ENCODE measurements around the gene GLIPR1L1. TPM values are rescaled to one million over a fixed set of nuclear protein-coding genes. Genes with fewer than 3 reads are reported as not detected.

Gene GLIPR1L1
- total RNA-seq, 1 experiment from 2014 or later = not detected

GRCh38 chr12:75390899-75391538 is 56.5 kb downstream of the GLIPR1L1 start, which contains the start of gene GLIPR1L2 (continued):
- TF ChIP-seq REST (IDR thresholded peaks at IDR 0.05; ENCODE audit: low read depth) = no peak
- TF ChIP-seq ZBTB33 (IDR thresholded peaks at IDR 0.05; ENCODE audit: extremely low read depth, insufficient replicate concordance, low read length) = no peak
- no peak for TF ChIP-seq EGR1 (IDR thresholded peaks at IDR 0.05; ENCODE audit: low read depth)
- peak; percentile 50; the same call in 1 of the 2 replicates for TF ChIP-seq SP1 (IDR thresholded peaks at IDR 0.05; ENCODE audit: low read depth)

GRCh38 chr12:75404231-75404630 is 69.8 kb downstream of the GLIPR1L1 start:
- Histone ChIP-seq H3K9me2 (ENCODE audit: insufficient read depth) (no peaks in the 10 kb centered on the region), H3K4me3 (replicated peaks in 1 of 2; ENCODE audit: low read depth in 1 of 2, low read length in 2 of 2) (no peak overlapping the region), H3K79me2 (ENCODE audit: insufficient read depth, low read length) (no peaks in the 10 kb centered on the region), H4K20me1 (ENCODE audit: insufficient read depth) (no peaks in the 10 kb centered on the region), H3K27ac (ENCODE audit: low read depth, low read length) (no peak overlapping the region), H3K36me3 (ENCODE audit: control insufficient read depth in 1 of 2, insufficient read depth in 2 of 2, low read length in 2 of 2) (no peaks in the 10 kb centered on the region), H3K9ac (ENCODE audit: low read length) (no peak overlapping the region), H3K4me1 (ENCODE audit: control insufficient read depth in 1 of 2, insufficient read depth in 2 of 2, low read length in 2 of 2) (no peaks in the 10 kb centered on the region), H3K9me3 (ENCODE audit: control insufficient read depth in 1 of 2, insufficient read depth in 1 of 2, low read depth in 1 of 2, low read length in 2 of 2) (no peaks in the 10 kb centered on the region), H3K27me3 (ENCODE audit: insufficient read depth, low read length) (no peaks in the 10 kb centered on the region), H2AFZ (ENCODE audit: low read depth, low read length, poor library complexity, severe bottlenecking) (no peak overlapping the region), H3K4me2 (ENCODE audit: low read length) (no peak overlapping the region)
- TF ChIP-seq CTCF (IDR thresholded peaks at IDR 0.05 in 2 of 3, conservative IDR thresholded peaks at IDR 0.05 in 1 of 3; ENCODE audit: borderline replicate concordance in 1 of 3, insufficient read depth in 1 of 3, low read depth in 2 of 3, low read length in 2 of 3) (no peak), EGR1 (IDR thresholded peaks at IDR 0.05; ENCODE audit: low read depth) (no peak), CEBPB (IDR thresholded peaks at IDR 0.05; ENCODE audit: low read depth) (no peak), REST (IDR thresholded peaks at IDR 0.05; ENCODE audit: low read depth) (no peak), MAX (IDR thresholded peaks at IDR 0.05) (no peak), EZH2 (IDR thresholded peaks at IDR 0.05) (no peak), YY1 (IDR thresholded peaks at IDR 0.05; ENCODE audit: extremely low read depth, insufficient replicate concordance, low read depth, low read length) (no peak)
- no peak for ATAC-seq
- RAD21 ChIA-PET (ENCODE audit: low non-redundant PET in 1 of 2, low total read pairs in 2 of 2, uncharacterized antibody in 2 of 2, unreplicated experiment in 2 of 2) = no interaction called here
- intact Hi-C loops (cut with micrococcal nuclease) = no loop called here
- no TSS peak for BruUV-seq (replicated peaks)
- POLR2A ChIA-PET = no interaction called here
- DNase-seq (ENCODE audit: low read depth, low spot score) = no peak
- CTCF ChIA-PET = no interaction called here

Measured in HCT116 (cell line).